GM12865 (cell line): ENCODE results near the gene NMU.

Source experiments
- DNase-seq: peaks from one replicate; pipeline ENCODE4 v3.0.0; 2010; ENCODE audit warnings: low read depth
- H3K4me3 ChIP-seq: 2 replicates; pipeline ENCODE4 v1.5.1; 2011; ENCODE audit warnings: mild to moderate bottlenecking, low read depth, low read length, control low read depth
- TF ChIP-seq, protein P1 (sequence below): IDR thresholded peaks from 2 replicates; pipeline ENCODE4 v1.5.1; 2011; ENCODE audit warnings: low read length, control low read depth, low read depth, inconsistent platforms; ENCODE audit not compliant: insufficient read depth; ENCODE audit errors: missing control alignments

The NMU gene

DNA sequence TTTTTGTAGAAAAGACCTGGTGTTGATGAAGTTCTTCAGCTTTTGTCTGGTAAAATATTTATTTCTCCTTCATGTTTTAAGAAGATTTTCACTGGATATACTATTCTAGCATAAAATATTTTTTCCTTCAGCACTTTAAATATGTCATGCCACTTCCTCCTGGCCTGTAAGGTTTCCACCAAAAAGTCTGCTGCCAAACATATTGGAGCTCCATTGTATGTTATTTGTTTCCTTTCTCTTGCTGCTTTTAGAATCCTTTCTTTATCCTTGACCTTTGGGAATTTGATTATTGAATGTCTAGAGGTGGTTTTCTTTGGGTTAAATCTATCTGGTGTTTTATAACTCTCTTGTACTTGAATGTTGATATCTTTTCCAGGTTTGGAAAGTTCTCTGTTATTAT lies 35.6 kb upstream of the NMU start:
- TF ChIP-seq, protein P1, sequence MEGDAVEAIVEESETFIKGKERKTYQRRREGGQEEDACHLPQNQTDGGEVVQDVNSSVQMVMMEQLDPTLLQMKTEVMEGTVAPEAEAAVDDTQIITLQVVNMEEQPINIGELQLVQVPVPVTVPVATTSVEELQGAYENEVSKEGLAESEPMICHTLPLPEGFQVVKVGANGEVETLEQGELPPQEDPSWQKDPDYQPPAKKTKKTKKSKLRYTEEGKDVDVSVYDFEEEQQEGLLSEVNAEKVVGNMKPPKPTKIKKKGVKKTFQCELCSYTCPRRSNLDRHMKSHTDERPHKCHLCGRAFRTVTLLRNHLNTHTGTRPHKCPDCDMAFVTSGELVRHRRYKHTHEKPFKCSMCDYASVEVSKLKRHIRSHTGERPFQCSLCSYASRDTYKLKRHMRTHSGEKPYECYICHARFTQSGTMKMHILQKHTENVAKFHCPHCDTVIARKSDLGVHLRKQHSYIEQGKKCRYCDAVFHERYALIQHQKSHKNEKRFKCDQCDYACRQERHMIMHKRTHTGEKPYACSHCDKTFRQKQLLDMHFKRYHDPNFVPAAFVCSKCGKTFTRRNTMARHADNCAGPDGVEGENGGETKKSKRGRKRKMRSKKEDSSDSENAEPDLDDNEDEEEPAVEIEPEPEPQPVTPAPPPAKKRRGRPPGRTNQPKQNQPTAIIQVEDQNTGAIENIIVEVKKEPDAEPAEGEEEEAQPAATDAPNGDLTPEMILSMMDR, result no peak

DNA sequence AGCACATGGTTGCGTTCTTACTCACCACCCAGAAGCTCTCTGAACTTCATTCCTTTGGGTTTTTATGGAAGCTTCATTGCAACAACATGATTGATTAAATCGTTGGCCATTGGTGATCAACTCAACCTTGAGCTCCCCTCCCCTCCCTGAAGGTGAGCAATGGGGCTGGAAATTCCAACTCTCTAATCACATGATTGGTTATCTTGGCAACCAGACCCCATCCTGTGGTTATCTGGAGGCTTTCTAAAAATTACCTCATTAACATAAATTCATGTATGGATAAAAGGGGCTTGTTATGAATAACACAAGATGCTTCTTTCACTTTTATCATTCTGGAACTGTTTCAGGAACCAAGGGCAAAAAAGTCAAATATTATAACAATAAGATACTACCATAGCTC lies 34.6 kb upstream of the NMU start:
- H3K4me3 ChIP-seq, result no peak overlapping the region
- TF ChIP-seq, protein P1, result no peak
- no peak for DNase-seq

More for the DNA sequence above, 35.6 kb upstream of the NMU start:
- no peak overlapping the region for H3K4me3 ChIP-seq
- no peak for DNase-seq

DNA sequence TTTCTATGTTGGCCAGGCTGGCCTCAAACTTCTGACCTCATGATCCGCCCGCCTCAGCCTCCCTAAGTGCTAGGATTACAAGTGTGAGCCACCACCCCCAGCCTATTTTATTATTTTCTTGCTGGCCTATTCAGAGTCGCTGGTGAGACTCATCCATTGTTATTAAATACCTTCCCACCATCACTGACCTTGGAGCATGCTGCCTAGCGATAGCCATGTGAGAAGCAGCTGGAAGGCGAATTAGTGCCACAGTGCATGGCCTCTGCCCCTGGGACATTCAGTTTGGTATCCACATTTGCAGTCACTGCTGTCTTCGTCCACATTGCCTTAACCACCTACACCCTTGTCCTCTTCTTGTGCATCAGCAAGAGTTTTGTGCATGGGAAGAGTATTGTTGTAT lies 32.4 kb upstream of the NMU start:
- TF ChIP-seq, protein P1, result no peak
- no peak for DNase-seq
- no peak overlapping the region for H3K4me3 ChIP-seq

DNA sequence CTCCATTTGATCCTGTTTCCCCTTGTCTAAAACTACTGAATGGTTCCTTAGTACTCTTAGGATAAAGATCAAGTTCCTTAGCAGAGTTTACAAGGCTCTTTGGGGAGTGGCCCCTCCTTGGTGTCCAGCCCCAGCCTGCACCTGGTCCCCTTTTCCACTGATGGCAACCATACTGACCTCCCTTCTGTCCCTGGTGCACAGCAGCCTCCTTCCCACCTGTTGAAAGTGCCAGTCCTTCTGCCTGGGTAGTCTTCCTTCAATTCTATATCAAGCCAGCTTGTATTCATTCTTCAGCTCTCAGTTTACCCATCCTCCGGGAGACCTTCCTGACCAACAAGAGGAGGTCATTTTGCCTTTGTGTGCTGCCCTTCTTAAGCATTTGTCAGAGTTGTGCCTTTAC lies 30.4 kb upstream of the NMU start:
- TF ChIP-seq, protein P1, result no peak
- no peak for DNase-seq
- no peak overlapping the region for H3K4me3 ChIP-seq

DNA sequence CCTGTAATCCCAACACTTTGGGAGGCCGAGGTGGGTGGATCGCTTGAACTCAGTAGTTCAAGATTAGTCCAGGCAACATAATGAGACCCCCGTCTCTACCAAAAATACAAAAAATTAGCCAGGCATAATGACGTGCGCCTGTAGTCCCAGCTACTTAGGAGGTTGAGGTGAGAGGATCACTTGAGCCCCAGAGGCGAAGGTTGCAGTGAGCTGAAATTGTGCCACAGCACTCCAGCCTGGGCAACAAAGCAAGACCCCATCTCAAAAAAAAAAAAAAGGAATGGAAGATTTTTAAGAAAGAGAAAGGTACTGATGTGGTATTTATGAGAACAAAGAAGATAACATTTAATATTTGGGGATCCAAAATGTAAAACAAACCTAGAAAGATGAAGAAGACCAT lies 27.0 kb upstream of the NMU start:
- H3K4me3 ChIP-seq, result no peak overlapping the region
- DNase-seq, result no peak
- TF ChIP-seq, protein P1, result no peak

DNA sequence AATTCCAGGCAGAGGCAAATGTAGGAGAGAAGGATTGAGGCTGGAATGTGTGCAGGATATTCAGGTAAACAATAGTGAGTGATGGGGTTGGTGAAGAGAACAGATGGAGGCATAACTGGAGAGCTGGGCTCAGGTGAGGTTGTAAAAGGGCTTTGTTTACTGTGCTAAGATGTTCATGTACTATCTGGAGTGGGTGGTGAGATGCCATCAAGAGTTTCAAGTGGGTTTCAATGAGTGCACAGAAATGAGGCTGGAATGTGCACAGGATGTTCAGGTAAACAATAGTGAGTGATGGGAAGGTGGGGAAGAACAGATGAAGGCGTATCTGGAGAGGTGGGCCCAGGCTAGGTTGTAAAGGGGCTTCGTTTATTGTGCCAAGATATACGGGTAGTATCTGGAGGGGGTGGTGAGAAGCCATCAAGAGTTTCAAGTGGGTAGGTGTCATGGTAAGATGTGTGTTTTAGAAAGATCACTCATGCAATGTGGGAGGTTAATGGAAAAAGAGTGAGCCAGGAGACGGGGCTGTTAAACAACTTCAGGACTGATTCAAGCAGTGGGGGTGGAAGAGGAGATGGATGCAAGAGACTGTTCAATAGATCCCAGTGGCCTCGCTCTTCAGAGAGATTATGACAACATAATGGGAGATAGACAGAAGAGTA lies 25.4 kb upstream of the NMU start:
- TF ChIP-seq, protein P1, result no peak
- no peak for DNase-seq

DNA sequence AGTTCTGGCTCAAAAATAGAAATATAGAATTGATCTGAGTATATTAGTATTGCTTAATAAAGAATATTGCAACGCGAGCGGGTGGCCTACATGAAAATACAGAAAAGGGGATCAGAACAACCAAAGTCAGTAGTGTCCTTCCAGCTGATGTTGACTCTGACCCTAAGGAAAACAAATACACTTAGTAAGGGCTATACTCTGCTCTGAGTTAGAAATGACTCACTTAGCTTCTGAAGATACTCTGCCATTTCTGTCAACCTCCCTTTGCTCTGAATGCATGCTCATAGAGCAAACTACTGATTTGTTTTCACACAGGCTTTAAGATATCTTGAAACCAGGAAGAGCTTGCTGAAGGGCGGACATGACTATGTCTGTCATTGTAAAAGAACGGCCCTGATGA lies 22.6 kb upstream of the NMU start:
- no peak for DNase-seq
- TF ChIP-seq, protein P1, result no peak
- no peak overlapping the region for H3K4me3 ChIP-seq

More for the DNA sequence above, 25.4 kb upstream of the NMU start:
- H3K4me3 ChIP-seq, result no peak overlapping the region
